ENCODE measurements around the gene DDX54. TPM values are rescaled to one million over a fixed set of nuclear protein-coding genes. Genes with fewer than 3 reads are reported as not detected.
A peak's percentile ranks its signal among the peaks of the same experiment; 100 is the strongest.

DDX54 gene
- total RNA-seq, 6 experiments from 2014 or later, result 60.1 to 71.0 (median 61.9) TPM

DNA sequence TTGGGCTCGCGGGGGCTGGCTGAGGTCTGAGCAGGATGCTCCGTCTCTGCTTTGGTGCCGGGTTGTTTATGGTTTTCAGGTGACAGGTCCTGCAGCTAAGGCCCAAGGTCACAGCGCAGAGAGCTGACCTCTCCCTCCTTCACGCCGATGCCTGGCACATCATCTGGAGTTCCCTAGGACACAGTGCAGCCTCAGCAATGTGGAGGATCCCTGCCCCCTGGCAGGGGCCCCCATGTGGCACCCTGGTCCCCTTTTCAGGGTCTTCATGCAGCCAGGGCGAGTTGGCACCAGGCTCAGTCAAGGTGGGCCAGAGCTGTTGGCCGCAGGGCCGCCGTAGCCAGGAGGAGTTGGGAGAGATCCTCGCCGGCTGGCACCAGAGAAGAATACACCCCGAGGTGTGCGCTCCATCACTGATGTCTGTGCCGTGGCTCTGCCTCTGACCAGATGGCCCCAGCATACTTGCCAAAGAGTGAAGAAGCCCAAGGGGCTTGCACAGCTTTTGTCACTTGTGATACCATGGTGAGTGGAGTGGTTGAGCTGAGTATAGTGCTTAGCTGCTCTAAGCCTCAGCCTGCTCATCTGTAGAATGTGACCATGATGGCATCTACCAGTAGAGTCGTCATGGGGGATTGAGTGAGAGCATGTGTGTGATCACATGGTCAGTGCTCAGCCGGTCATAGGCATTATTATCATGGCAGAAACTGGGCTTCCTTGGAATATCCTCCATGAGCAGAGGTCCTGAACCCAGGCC is 47.0 kb upstream of the DDX54 start:
- H3K4me1 Mint-ChIP-seq (ENCODE audit: low read depth), result peaks cover 25% of the 10 kb centered on the region
- H3K27me3 Mint-ChIP-seq (ENCODE audit: insufficient read depth), result peaks cover 3% of the 10 kb centered on the region
- TF ChIP-seq, protein P1, sequence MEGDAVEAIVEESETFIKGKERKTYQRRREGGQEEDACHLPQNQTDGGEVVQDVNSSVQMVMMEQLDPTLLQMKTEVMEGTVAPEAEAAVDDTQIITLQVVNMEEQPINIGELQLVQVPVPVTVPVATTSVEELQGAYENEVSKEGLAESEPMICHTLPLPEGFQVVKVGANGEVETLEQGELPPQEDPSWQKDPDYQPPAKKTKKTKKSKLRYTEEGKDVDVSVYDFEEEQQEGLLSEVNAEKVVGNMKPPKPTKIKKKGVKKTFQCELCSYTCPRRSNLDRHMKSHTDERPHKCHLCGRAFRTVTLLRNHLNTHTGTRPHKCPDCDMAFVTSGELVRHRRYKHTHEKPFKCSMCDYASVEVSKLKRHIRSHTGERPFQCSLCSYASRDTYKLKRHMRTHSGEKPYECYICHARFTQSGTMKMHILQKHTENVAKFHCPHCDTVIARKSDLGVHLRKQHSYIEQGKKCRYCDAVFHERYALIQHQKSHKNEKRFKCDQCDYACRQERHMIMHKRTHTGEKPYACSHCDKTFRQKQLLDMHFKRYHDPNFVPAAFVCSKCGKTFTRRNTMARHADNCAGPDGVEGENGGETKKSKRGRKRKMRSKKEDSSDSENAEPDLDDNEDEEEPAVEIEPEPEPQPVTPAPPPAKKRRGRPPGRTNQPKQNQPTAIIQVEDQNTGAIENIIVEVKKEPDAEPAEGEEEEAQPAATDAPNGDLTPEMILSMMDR (IDR thresholded peaks at IDR 0.05), result no peak
- no peaks in the 10 kb centered on the region for H3K9me3 Mint-ChIP-seq
- H3K27ac Mint-ChIP-seq, result no peak overlapping the region
- no peak for DNase-seq
- peaks cover 19% of the 10 kb centered on the region for H3K36me3 Mint-ChIP-seq (ENCODE audit: low read depth)
- no peak overlapping the region for H3K4me3 Mint-ChIP-seq

DNA sequence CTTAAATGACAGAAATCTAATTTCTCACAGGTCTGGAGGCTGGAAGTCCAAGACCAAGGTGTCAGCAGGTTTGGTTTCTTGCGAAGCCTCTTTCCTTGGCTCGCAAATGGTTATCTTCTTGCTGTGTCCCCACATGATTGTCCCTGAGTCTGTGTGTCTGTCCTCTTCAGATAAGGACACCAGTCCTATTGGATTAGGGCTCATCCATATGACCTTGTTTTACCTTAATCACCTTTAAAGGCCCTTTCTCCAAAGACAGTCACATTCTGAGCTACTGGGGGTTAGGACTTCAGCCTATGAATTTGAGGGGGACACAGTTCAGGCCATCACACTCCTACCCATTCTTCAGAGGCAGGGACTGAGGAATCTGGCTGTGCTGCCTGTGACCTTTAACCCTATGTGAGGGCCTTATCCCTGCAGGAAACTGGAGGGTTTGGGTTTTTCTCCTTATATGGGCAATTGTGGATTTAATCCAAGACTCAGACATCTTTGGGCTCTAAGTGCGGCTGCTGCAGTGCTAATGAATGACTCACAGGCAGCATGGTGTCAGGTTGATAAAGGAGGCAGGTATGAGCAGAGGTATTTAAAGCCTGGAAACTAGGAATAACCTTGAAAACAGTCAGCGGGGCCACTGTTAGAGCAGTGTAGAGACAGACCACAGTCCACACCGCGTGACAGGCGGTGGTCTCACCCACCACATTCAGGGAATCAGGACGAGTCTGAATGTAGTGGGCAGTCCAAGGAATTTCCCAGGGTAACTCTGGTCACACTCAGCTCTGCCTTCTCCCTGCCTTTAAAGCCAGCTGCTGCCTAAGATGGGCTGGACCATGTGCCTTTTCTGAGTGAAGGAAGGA is 46.2 kb upstream of the DDX54 start:
- no peak overlapping the region for H3K4me3 Mint-ChIP-seq
- H3K36me3 Mint-ChIP-seq (ENCODE audit: low read depth), result peaks cover 19% of the 10 kb centered on the region
- peaks cover 3% of the 10 kb centered on the region for H3K27me3 Mint-ChIP-seq (ENCODE audit: insufficient read depth)
- TF ChIP-seq, protein P1 (IDR thresholded peaks at IDR 0.05), result no peak
- H3K9me3 Mint-ChIP-seq, result no peaks in the 10 kb centered on the region
- no peak for DNase-seq
- peaks cover 20% of the 10 kb centered on the region for H3K4me1 Mint-ChIP-seq (ENCODE audit: low read depth)
- H3K27ac Mint-ChIP-seq, result peak overlapping the region; percentile 17; the same call in 1 of the 2 replicates

DNA sequence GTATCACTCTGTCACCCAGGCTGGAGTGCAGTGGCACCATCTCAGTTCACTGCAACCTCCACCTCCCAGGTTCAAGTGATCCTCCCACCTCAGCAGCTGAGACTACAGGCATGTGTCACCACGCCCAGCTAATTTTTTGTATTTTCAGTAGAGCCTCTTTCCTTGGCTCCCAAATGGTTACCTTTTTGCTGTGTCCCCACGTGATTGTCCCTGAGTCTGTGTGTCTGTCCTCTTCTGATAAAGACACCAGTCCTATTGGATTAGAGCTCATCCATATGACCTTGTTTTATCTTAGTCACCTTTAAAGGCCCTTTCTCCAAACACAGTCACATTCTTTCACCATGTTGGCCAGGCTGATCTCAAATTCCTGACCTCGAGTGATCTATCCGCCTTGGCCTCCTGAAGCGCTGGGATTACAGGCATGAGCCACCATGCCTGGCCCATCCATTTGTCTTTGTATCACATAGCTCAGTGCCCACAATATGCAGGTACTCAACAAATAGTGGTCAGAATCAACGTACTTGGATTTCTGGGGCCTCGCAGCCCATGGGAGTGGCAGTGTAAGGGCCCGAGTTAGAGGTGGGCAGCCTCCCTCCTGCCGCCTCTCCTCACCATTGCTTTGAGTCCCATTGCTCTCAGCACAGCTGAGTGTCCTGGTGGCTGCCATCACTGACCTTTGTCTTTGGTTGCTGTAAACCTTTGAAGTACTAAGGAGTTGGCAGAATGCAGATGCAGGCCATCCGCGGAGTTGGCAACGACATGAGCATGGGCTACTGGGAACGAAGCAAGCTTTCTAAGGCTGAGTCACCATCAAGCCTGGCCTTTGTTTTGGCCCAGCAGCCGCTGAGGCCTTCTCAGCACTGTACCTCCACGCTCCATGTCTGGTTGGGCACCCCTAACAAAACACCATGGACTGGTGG is 45.3 kb upstream of the DDX54 start:
- peaks cover 3% of the 10 kb centered on the region for H3K27me3 Mint-ChIP-seq (ENCODE audit: insufficient read depth)
- peaks cover 19% of the 10 kb centered on the region for H3K36me3 Mint-ChIP-seq (ENCODE audit: low read depth)
- no peak for DNase-seq
- peaks cover 18% of the 10 kb centered on the region for H3K4me1 Mint-ChIP-seq (ENCODE audit: low read depth)
- TF ChIP-seq, protein P1 (IDR thresholded peaks at IDR 0.05), result no peak
- no peak overlapping the region for H3K27ac Mint-ChIP-seq
- H3K4me3 Mint-ChIP-seq, result no peak overlapping the region
- no peaks in the 10 kb centered on the region for H3K9me3 Mint-ChIP-seq

DNA sequence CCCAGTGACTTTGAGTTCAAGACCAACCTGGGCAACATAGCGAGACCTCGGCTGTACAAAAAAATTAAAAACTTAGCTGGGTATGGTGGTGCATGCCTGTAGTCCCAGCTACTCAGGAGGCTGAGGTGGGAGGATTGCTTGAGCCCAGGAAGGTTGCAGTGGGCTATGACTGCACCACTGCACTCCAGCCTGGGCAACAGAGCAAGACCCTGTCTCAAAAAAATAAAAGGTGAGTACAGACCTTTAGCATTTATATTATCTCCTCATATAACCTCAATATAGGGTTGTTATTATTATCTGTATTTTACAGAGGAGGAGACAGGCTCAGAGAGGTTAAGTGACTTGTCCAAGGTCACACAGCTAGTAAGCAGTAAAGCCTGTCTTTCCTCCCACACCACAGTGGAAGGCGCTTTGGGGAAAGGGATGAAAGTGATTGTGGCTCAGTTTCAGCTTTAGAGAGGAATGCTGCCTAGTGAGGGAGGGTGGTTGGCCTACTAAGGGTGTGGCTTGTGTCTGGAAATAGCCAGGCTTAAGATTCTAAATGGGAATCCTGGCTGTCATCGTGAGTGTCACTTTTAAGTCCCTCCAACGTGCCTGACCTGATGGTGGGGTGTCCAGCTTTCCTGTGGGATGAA is 43.2 kb upstream of the DDX54 start:
- TF ChIP-seq, protein P1 (IDR thresholded peaks at IDR 0.05), result no peak
- Mint-ChIP-seq H3K27ac (no peak overlapping the region), H3K27me3 (ENCODE audit: insufficient read depth) (peaks cover 3% of the 10 kb centered on the region), H3K36me3 (ENCODE audit: low read depth) (peaks cover 19% of the 10 kb centered on the region), H3K9me3 (no peaks in the 10 kb centered on the region), H3K4me3 (no peak overlapping the region), H3K4me1 (ENCODE audit: low read depth) (peaks cover 22% of the 10 kb centered on the region)
- no peak for DNase-seq

Data from HFFc6 (cell line).